ENCODE results near the gene CXCL6. TPM values are rescaled to one million over a fixed set of nuclear protein-coding genes. Genes with fewer than 3 reads are reported as not detected.

Gene CXCL6
- polyA plus RNA-seq, 2 donors: 0.42 to 1.4 TPM

GRCh38 chr4:73839715-73840114, 3.2 kb downstream of the CXCL6 start:
- Histone ChIP-seq H3K27ac (ENCODE audit: low read depth in 2 of 2, low read length in 1 of 2) (no peak overlapping the region), H3K36me3 (ENCODE audit: control insufficient read depth in 2 of 2, insufficient read depth in 2 of 2, low read length in 1 of 2) (no peaks in the 10 kb centered on the region), H3K4me3 (ENCODE audit: low read depth in 1 of 2, low read length in 2 of 2) (no peak overlapping the region), H3K9me3 (ENCODE audit: control insufficient read depth in 2 of 2, insufficient read depth in 1 of 2, low read depth in 1 of 2, low read length in 1 of 2) (no peaks in the 10 kb centered on the region), H3K27me3 (ENCODE audit: control insufficient read depth in 1 of 2, insufficient read depth in 2 of 2, low read length in 2 of 2) (no peaks in the 10 kb centered on the region), H3K4me1 (ENCODE audit: control insufficient read depth in 2 of 2, insufficient read depth in 2 of 2, low read length in 1 of 2) (peaks cover 0 to 5% of the 10 kb centered on the region in 2 donors)
- WGBS, 2 donors: 77 to 82% methylated on average over 3 of the region's 3 CpGs

DNA sequence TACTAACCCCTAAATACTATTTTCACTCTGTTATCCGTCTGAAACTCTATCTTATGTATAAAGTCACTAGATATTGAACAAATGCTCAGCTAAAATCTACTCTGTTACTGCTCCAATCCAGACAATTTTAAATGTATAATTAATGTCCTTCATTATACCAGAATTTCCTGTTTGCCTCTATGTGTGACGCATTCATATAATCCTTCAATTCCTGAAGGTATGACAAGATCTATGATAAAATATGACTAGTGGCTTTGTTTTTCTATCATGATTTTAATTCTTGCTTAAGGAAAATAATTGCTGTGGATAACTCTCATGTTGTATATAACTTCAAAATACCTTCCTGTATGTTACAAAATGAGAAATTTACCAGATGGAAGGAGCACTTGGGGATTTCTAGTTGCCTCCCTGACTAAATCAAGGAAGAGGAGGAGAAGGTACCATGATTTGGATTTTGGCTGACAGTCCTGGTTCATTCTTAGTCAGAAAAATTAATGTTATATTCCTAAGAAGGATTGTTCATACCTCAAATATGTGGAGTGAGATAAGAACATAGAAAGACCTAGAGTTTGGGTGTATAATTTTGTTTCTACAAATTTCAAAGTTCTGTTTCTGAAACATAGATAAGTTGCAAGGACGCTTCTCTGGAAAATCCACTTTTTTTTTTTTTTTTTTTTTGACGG, 4.9 kb downstream of the CXCL6 start:
- Histone ChIP-seq H3K27me3 (ENCODE audit: control insufficient read depth in 1 of 2, insufficient read depth in 2 of 2, low read length in 2 of 2) (no peaks in the 10 kb centered on the region), H3K4me1 (ENCODE audit: control insufficient read depth in 2 of 2, insufficient read depth in 2 of 2, low read length in 1 of 2) (peaks cover 0 to 3% of the 10 kb centered on the region in 2 donors), H3K4me3 (ENCODE audit: low read depth in 1 of 2, low read length in 2 of 2) (no peak overlapping the region), H3K9me3 (ENCODE audit: control insufficient read depth in 2 of 2, insufficient read depth in 1 of 2, low read depth in 1 of 2, low read length in 1 of 2) (no peaks in the 10 kb centered on the region), H3K36me3 (ENCODE audit: control insufficient read depth in 2 of 2, insufficient read depth in 2 of 2, low read length in 1 of 2) (no peaks in the 10 kb centered on the region), H3K27ac (ENCODE audit: low read depth in 2 of 2, low read length in 1 of 2) (no peak overlapping the region)
- WGBS, 2 donors: 56 to 60% methylated on average over 4 of the region's 4 CpGs

- H3K36me3 ChIP-seq (ENCODE audit: control insufficient read depth in 2 of 2, insufficient read depth in 2 of 2, low read length in 1 of 2): no peaks in the 10 kb centered on the region
- no peaks in the 10 kb centered on the region for H3K9me3 ChIP-seq (ENCODE audit: control insufficient read depth in 2 of 2, insufficient read depth in 1 of 2, low read depth in 1 of 2, low read length in 1 of 2)
- H3K4me3 ChIP-seq (ENCODE audit: low read depth in 1 of 2, low read length in 2 of 2): no peak overlapping the region
- no peak overlapping the region for H3K27ac ChIP-seq (ENCODE audit: low read depth in 2 of 2, low read length in 1 of 2)
- no peaks in the 10 kb centered on the region for H3K4me1 ChIP-seq (ENCODE audit: control insufficient read depth in 2 of 2, insufficient read depth in 2 of 2, low read length in 1 of 2)
- H3K27me3 ChIP-seq (ENCODE audit: control insufficient read depth in 1 of 2, insufficient read depth in 2 of 2, low read length in 2 of 2): no peaks in the 10 kb centered on the region
Observed at GRCh38 chr4:73842696-73843095, 6.2 kb downstream of the CXCL6 start.

DNA sequence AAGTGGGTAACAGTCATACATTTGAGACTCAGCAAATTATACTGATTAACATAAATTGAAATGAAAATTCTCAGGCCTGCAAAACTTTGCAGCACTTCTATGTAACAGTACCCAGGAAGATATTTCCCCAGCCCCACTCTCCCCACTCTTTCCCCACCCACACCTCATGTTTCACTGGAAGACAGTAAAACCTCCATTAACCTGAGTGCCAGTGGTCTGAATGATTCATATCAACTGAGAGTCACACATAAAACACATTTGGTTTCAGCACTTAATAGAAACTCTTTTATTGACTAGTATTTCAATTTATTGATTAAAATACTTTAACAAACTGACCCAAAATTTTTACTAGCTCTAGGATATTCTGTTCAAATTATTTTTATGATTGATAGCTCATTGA, 6.9 kb downstream of the CXCL6 start:
- Histone ChIP-seq H3K4me3 (ENCODE audit: low read depth in 1 of 2, low read length in 2 of 2) (no peak overlapping the region), H3K36me3 (ENCODE audit: control insufficient read depth in 2 of 2, insufficient read depth in 2 of 2, low read length in 1 of 2) (no peaks in the 10 kb centered on the region), H3K9me3 (ENCODE audit: control insufficient read depth in 2 of 2, insufficient read depth in 1 of 2, low read depth in 1 of 2, low read length in 1 of 2) (no peaks in the 10 kb centered on the region), H3K4me1 (ENCODE audit: control insufficient read depth in 2 of 2, insufficient read depth in 2 of 2, low read length in 1 of 2) (no peaks in the 10 kb centered on the region), H3K27ac (ENCODE audit: low read depth in 2 of 2, low read length in 1 of 2) (no peak overlapping the region), H3K27me3 (ENCODE audit: control insufficient read depth in 1 of 2, insufficient read depth in 2 of 2, low read length in 2 of 2) (no peaks in the 10 kb centered on the region)

GRCh38 chr4:73844345-73844744, 7.9 kb downstream of the CXCL6 start:
- Histone ChIP-seq H3K27me3 (ENCODE audit: control insufficient read depth in 1 of 2, insufficient read depth in 2 of 2, low read length in 2 of 2) (no peaks in the 10 kb centered on the region), H3K27ac (ENCODE audit: low read depth in 2 of 2, low read length in 1 of 2) (no peak overlapping the region), H3K4me3 (ENCODE audit: low read depth in 1 of 2, low read length in 2 of 2) (no peak overlapping the region), H3K4me1 (ENCODE audit: control insufficient read depth in 2 of 2, insufficient read depth in 2 of 2, low read length in 1 of 2) (no peaks in the 10 kb centered on the region), H3K36me3 (ENCODE audit: control insufficient read depth in 2 of 2, insufficient read depth in 2 of 2, low read length in 1 of 2) (no peaks in the 10 kb centered on the region), H3K9me3 (ENCODE audit: control insufficient read depth in 2 of 2, insufficient read depth in 1 of 2, low read depth in 1 of 2, low read length in 1 of 2) (no peaks in the 10 kb centered on the region)
- 42 to 48% methylated on average over 3 of the region's 3 CpGs for WGBS, 2 donors

DNA sequence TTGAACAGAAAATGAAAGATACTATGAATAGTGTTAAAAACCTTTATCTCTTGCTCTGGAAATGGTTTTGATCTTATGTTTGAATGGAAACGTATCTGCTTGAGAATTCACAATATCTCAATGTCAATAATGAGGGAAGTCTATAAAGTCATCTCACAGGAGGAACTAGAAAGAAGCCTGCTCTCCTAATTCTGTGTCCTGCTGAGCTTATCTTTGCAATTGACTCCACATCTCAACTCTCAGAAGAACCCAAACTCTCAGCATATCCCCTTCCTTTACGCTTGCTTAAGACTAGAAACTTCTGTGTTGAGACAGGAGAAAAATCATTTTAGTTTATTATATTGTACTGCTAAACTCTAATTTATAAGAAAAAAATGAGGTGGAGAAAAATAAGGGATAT, 8.3 kb downstream of the CXCL6 start:
- Histone ChIP-seq H3K36me3 (ENCODE audit: control insufficient read depth in 2 of 2, insufficient read depth in 2 of 2, low read length in 1 of 2) (no peaks in the 10 kb centered on the region), H3K9me3 (ENCODE audit: control insufficient read depth in 2 of 2, insufficient read depth in 1 of 2, low read depth in 1 of 2, low read length in 1 of 2) (no peaks in the 10 kb centered on the region), H3K27me3 (ENCODE audit: control insufficient read depth in 1 of 2, insufficient read depth in 2 of 2, low read length in 2 of 2) (no peaks in the 10 kb centered on the region), H3K27ac (ENCODE audit: low read depth in 2 of 2, low read length in 1 of 2) (no peak overlapping the region), H3K4me3 (ENCODE audit: low read depth in 1 of 2, low read length in 2 of 2) (no peak overlapping the region), H3K4me1 (ENCODE audit: control insufficient read depth in 2 of 2, insufficient read depth in 2 of 2, low read length in 1 of 2) (no peaks in the 10 kb centered on the region)
- 70 to 72% methylated on average over 2 of the region's 2 CpGs for WGBS, 2 donors

DNA sequence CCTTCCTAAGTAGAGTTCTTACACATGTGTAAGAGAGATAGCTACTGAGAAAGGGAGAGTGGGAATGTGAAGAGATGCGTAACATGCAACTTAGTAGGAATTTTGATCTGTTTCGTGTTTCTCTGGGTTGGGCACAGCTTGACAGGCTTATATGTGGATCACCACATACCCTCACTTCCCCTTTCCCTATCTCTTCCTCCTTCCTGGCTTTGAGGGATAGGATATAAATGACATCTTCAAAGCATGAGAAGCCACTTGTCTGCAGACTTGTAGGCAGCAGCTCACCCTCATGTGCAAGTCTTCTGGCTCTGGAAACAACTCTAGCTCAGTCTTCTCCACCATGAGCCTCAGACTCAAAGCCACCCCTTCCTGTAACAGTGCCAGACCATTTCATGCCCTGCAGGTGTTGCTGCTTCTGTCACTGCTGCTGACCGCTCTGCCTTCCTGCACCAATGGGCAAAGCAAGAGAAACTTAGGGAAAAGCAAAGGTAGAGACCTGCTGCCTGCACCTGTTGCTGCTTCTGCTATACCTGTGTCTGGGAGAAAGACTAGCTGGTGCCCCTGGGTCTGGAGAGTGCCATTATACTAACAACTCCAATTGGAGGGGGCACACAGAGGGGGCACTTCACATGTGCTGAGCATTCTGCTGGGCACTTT, 11.2 kb downstream of the CXCL6 start:
- H3K27me3 ChIP-seq (ENCODE audit: control insufficient read depth in 1 of 2, insufficient read depth in 2 of 2, low read length in 2 of 2): no peaks in the 10 kb centered on the region
- no peak overlapping the region for H3K4me3 ChIP-seq (ENCODE audit: low read depth in 1 of 2, low read length in 2 of 2)
- H3K9me3 ChIP-seq (ENCODE audit: control insufficient read depth in 2 of 2, insufficient read depth in 1 of 2, low read depth in 1 of 2, low read length in 1 of 2): no peaks in the 10 kb centered on the region
- H3K36me3 ChIP-seq (ENCODE audit: control insufficient read depth in 2 of 2, insufficient read depth in 2 of 2, low read length in 1 of 2): no peaks in the 10 kb centered on the region
- H3K27ac ChIP-seq (ENCODE audit: low read depth in 2 of 2, low read length in 1 of 2): no peak overlapping the region
- 90 to 94% methylated on average over 3 of the region's 3 CpGs for WGBS, 2 donors
- H3K4me1 ChIP-seq (ENCODE audit: control insufficient read depth in 2 of 2, insufficient read depth in 2 of 2, low read length in 1 of 2): no peaks in the 10 kb centered on the region

DNA sequence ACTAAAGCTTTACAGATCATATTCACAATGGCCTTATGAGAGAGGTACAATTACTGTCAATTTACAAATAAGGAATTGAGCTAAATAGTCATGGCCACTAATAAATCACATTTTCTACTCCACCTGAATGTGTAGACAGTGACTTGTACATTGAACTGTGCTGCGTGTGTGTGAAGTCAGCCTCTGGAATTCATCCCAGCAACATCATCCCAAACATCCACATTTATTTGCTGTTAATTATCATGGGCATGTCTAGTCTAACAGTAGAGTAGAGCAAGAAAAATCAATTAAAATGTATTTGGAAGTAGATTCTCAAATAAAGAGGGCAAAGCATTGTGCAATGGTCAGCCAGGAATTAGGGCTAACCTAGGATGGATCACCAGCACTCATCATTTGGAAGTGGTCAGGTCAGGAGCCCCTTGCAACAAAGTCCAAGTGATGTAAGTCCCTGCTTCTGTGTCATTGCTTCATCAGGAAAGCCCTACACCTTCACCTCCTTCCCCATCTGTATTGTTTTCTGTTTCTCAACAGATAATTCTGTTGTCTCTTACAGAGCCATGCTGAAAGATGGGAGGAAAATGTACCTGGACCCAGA, 11.8 kb downstream of the CXCL6 start:
- Histone ChIP-seq H3K4me1 (ENCODE audit: control insufficient read depth in 2 of 2, insufficient read depth in 2 of 2, low read length in 1 of 2) (no peaks in the 10 kb centered on the region), H3K9me3 (ENCODE audit: control insufficient read depth in 2 of 2, insufficient read depth in 1 of 2, low read depth in 1 of 2, low read length in 1 of 2) (no peaks in the 10 kb centered on the region), H3K36me3 (ENCODE audit: control insufficient read depth in 2 of 2, insufficient read depth in 2 of 2, low read length in 1 of 2) (no peaks in the 10 kb centered on the region), H3K4me3 (ENCODE audit: low read depth in 1 of 2, low read length in 2 of 2) (no peak overlapping the region), H3K27me3 (ENCODE audit: control insufficient read depth in 1 of 2, insufficient read depth in 2 of 2, low read length in 2 of 2) (no peaks in the 10 kb centered on the region), H3K27ac (ENCODE audit: low read depth in 2 of 2, low read length in 1 of 2) (no peak overlapping the region)
- 79 to 94% methylated on average over 1 of the region's 1 CpG for WGBS, 2 donors

DNA sequence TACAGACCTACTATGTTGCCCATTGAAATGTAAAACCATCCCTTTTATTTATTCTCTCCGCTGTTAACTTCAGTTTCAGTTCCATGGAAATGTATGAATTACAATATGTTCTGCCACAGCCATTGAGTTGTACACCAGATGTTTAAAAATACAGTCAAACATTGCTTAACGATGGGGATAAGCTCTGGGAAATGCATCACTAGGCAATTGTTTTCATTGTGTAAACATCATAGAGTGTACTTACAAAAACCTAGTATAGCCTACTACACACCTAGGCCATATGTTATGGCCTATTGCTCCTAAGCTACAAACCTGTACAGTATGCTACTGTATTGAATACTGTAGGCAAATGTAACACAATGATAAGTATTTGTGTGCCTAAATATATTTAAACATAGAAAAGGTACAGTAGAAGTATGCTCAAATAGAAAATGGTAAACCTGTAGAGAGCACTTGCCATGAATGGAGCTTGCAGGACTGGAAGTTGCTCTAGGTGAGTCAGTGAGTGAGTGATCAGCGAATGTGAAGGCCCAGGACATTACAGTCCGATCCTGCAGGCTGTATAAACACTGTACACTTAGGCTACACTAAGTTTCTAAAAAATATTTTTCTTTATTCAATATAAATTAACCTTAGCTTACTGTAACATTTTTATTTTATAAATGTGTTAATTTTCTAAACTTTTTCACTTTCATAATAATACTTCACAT, 13.9 kb downstream of the CXCL6 start:
- 78 to 86% methylated on average over 4 of the region's 4 CpGs for WGBS, 2 donors
- no peaks in the 10 kb centered on the region for H3K27me3 ChIP-seq (ENCODE audit: control insufficient read depth in 1 of 2, insufficient read depth in 2 of 2, low read length in 2 of 2)
- no peak overlapping the region for H3K4me3 ChIP-seq (ENCODE audit: low read depth in 1 of 2, low read length in 2 of 2)
- H3K4me1 ChIP-seq (ENCODE audit: control insufficient read depth in 2 of 2, insufficient read depth in 2 of 2, low read length in 1 of 2): no peaks in the 10 kb centered on the region
- no peaks in the 10 kb centered on the region for H3K36me3 ChIP-seq (ENCODE audit: control insufficient read depth in 2 of 2, insufficient read depth in 2 of 2, low read length in 1 of 2)
- H3K27ac ChIP-seq (ENCODE audit: low read depth in 2 of 2, low read length in 1 of 2): no peak overlapping the region
- no peaks in the 10 kb centered on the region for H3K9me3 ChIP-seq (ENCODE audit: control insufficient read depth in 2 of 2, insufficient read depth in 1 of 2, low read depth in 1 of 2, low read length in 1 of 2)
